Measurements from ENCODE around the gene SLC4A5.

DNA sequence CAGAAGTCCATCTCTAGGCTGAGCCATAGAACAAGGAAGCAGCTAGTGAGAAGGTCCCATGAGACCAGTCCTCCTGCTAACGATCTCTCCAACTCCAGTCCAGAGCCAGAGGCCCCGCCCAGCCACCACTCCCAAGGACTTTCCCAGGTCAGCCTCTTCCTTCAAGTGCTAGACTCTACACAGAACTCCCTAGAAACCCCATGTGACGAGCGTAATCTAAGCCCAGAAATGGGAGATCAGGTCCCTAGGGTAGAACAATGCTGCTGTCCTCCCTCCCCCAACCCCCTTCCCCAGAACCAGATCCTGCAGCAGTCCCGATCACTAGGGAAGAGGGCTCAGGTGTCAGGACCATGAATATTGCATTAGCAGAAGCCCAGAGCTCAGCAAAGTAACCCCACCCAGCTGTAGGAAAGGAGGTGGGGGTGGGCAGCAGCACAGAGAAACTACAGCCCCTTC, 30.0 kb upstream of the SLC4A5 start:
- TF ChIP-seq, protein P1, sequence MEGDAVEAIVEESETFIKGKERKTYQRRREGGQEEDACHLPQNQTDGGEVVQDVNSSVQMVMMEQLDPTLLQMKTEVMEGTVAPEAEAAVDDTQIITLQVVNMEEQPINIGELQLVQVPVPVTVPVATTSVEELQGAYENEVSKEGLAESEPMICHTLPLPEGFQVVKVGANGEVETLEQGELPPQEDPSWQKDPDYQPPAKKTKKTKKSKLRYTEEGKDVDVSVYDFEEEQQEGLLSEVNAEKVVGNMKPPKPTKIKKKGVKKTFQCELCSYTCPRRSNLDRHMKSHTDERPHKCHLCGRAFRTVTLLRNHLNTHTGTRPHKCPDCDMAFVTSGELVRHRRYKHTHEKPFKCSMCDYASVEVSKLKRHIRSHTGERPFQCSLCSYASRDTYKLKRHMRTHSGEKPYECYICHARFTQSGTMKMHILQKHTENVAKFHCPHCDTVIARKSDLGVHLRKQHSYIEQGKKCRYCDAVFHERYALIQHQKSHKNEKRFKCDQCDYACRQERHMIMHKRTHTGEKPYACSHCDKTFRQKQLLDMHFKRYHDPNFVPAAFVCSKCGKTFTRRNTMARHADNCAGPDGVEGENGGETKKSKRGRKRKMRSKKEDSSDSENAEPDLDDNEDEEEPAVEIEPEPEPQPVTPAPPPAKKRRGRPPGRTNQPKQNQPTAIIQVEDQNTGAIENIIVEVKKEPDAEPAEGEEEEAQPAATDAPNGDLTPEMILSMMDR (conservative IDR thresholded peaks at IDR 0.05; ENCODE audit: low read depth, low read length) = no peak
- no peak for TF ChIP-seq EZH2 (IDR thresholded peaks at IDR 0.05; ENCODE audit: borderline replicate concordance, low read depth, low read length, poor library complexity, severe bottlenecking)

Data from A673 (cell line).